Testis (tissue), 2 donors: Measurements from ENCODE around the gene SUSD1.

Experiments used
- POLR2A ChIP-seq: fragments of 450-650 bp; IDR thresholded peaks from one replicate; pipeline ENCODE4 v1.6.1; 2017; ENCODE audit warnings: antibody characterized with exemption, mild to moderate bottlenecking, moderate library complexity
- TF ChIP-seq, protein P1 (sequence below), 3 experiments: fragments of 450-650 bp in 2 of 3; fragments of 200-600 bp in 1 of 3; sonication (generic) in 1 of 3; IDR thresholded peaks; one replicate each; pipeline ENCODE4 v1.5.1; 2016 to 2019; ENCODE audit warnings: antibody characterized with exemption in 3 of 3, mild to moderate bottlenecking in 2 of 3, moderate library complexity in 1 of 3

DNA sequence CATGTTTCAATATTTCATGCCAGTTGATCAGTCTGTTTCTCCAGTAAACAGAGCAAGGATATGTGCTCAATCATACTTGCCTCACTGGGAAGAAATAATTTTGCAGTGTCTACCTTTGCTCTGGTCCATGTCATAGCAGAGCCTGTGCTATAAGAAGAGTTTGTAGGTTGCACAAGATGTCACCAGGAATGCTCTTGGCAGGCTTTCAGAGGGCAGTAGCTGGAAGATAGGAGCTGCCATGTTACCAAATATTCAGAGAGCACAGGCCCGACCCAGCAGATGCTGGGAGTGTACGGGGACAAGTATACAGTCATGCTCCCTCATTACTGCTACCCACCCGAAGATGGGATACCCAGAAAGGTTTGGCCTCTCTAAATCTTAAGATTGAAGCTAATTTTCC, 175.8 kb downstream of the SUSD1 start:
- TF ChIP-seq, protein P1, sequence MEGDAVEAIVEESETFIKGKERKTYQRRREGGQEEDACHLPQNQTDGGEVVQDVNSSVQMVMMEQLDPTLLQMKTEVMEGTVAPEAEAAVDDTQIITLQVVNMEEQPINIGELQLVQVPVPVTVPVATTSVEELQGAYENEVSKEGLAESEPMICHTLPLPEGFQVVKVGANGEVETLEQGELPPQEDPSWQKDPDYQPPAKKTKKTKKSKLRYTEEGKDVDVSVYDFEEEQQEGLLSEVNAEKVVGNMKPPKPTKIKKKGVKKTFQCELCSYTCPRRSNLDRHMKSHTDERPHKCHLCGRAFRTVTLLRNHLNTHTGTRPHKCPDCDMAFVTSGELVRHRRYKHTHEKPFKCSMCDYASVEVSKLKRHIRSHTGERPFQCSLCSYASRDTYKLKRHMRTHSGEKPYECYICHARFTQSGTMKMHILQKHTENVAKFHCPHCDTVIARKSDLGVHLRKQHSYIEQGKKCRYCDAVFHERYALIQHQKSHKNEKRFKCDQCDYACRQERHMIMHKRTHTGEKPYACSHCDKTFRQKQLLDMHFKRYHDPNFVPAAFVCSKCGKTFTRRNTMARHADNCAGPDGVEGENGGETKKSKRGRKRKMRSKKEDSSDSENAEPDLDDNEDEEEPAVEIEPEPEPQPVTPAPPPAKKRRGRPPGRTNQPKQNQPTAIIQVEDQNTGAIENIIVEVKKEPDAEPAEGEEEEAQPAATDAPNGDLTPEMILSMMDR (IDR thresholded peaks at IDR 0.05), result no peak
- TF ChIP-seq POLR2A, result no peak
